T-helper 1 cell treated with Interleukin-12 subunit alpha and Interleukin-12 subunit beta and Interleukin-4 antibody, amounts not matched to agents 30 μg/mL and 1 μg/mL, for 36 hours (primary cell): ENCODE measurements around the gene MAB21L4.

Experiments
- H3K27ac Mint-ChIP-seq: one replicate; pipeline ENCODE4 v1.8.0; 2021; ENCODE audit warnings: mild to moderate bottlenecking, mixed read lengths
- H3K27me3 Mint-ChIP-seq: one replicate; pipeline ENCODE4 v1.8.0; 2021; ENCODE audit warnings: low read depth, mixed read lengths
- H3K36me3 Mint-ChIP-seq: one replicate; pipeline ENCODE4 v1.8.0; 2021; ENCODE audit warnings: low read depth, mixed read lengths
- H3K4me1 Mint-ChIP-seq: one replicate; pipeline ENCODE4 v1.8.0; 2021; ENCODE audit warnings: low read depth, mixed read lengths
- H3K4me3 Mint-ChIP-seq: one replicate; pipeline ENCODE4 v1.8.0; 2021; ENCODE audit warnings: mild to moderate bottlenecking, moderate library complexity, mixed read lengths
- H3K9me3 Mint-ChIP-seq: one replicate; pipeline ENCODE4 v1.8.0; 2021; ENCODE audit warnings: mixed read lengths

MAB21L4 gene

DNA sequence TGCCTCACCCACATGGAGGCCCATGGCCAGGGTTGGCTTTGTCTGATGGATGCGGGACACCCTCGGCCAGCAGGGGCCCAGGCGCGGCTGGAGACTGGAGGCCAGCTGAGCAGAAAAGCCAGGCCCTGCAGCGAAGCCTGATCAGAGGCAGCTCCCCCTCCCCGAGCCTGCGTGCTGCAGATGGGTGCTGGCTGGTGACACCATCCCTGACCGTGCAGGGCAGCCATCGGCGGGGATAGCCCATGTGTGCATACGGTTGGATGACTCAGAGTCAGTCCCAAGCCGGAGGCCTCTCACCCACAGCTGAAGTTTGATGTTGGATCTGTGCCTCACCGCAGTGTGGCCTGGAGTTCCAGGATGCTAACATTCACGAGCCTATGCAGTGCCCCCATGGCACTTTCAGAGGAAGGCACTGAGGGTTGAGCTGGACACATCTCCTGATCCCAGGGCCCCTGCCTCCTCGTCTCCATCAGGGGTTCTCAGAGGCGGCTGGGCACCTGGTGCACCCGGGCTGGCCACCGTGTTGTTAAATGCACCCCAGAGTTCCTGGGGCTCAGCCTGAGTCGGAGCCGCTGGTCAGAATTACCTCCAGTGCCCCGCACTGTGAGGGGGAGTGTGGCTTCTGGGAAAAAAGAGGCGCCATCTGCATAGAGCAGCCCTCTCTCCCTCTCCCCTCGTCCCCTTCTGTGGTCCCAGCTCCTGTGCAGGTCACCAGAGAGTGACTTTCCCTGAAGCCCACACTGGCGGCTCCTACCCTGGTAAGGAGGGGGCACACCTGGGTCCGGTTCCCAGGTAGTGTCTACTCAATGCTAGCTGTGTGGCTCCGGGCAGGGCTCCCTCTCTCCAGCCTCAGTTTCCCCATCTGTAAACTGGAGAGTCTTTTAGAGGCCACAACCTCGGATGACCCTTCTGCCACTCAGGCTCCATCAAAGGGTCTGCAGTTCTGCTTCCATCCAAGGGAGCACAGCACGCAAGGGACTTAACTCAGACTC, 56.5 kb downstream of the MAB21L4 start:
- Mint-ChIP-seq H3K4me1 (no peaks in the 10 kb centered on the region), H3K4me3 (no peak overlapping the region), H3K27me3 (peaks cover 9% of the 10 kb centered on the region), H3K9me3 (no peaks in the 10 kb centered on the region), H3K27ac (no peak overlapping the region), H3K36me3 (no peaks in the 10 kb centered on the region)

- Mint-ChIP-seq H3K9me3 (no peaks in the 10 kb centered on the region), H3K27ac (no peak overlapping the region), H3K4me1 (no peaks in the 10 kb centered on the region), H3K27me3 (peaks cover 9% of the 10 kb centered on the region), H3K4me3 (no peak overlapping the region), H3K36me3 (no peaks in the 10 kb centered on the region)
Observed at GRCh38 chr2:240837621-240838020, 58.3 kb downstream of the MAB21L4 start.

DNA sequence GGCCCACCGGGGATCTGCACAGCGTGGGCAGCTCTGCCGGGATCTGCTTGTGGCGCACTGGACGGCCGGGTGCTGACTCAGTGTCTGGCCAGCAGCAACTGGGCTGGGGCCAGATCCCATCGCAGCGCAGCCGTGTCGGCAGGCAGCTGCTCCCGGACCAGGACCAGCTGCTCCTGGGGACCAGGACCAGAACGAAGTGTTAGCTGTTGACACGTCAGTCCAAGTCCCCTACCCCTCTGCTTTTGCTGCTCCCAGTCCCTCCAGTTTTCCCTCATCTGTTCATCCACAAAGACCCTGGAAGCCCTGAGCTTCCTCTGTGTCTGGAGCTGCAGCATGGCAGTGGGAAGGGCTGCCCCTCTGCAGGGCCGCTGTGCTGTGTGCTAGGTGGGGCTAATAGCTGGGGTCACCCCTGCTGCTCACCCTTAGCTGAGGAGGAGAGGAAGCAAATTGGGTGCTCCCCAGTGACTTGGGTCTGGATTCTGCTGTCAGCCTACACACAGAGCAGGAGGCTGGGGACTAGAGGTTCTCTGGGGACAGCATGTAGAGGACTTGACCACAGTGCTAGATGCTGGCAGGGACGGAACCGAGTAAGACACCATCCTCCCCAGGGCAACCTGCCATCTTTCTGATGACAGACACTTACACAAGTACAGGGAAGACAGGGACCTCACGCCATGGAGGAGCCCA, 59.0 kb downstream of the MAB21L4 start:
- Mint-ChIP-seq H3K27ac (no peak overlapping the region), H3K36me3 (no peaks in the 10 kb centered on the region), H3K27me3 (peaks cover 9% of the 10 kb centered on the region), H3K9me3 (no peaks in the 10 kb centered on the region), H3K4me3 (no peak overlapping the region), H3K4me1 (no peaks in the 10 kb centered on the region)
